Esophagus muscularis mucosa (tissue), 4 donors: ENCODE data around the gene IRF9. TPM values are rescaled to one million over a fixed set of nuclear protein-coding genes. Genes with fewer than 3 reads are reported as not detected.
A peak's percentile ranks its signal among the peaks of the same experiment; 100 is the strongest.

Experiments
- DNase-seq: peaks from one replicate; pipeline ENCODE4 v3.0.0-alpha.2; 2017; ENCODE audit errors: extremely low spot score
- H3K27ac ChIP-seq, 4 donors: fragments of 200-600 bp; sonication (generic); replicated peaks in 1 of 4; 1 replicate in 3 of 4; 2 replicates in 1 of 4; pipeline ENCODE4 v1.5.1; 2016 to 2019; ENCODE audit warnings: mild to moderate bottlenecking in 1 of 4
- H3K27me3 ChIP-seq, 4 donors: fragments of 200-600 bp; sonication (generic); one replicate each; pipeline versions ENCODE4 v1.5.1 to v1.6.0; 2016 to 2019
- H3K36me3 ChIP-seq, 4 donors: fragments of 200-600 bp; sonication (generic); one replicate each; pipeline ENCODE4 v1.5.1; 2016 to 2019
- H3K4me1 ChIP-seq, 4 donors: fragments of 200-600 bp; sonication (generic); one replicate each; pipeline ENCODE4 v1.5.1; 2016 to 2019
- H3K4me3 ChIP-seq, 4 donors: fragments of 200-600 bp; sonication (generic); 1 replicate in 2 of 4; 2 replicates in 2 of 4; pipeline ENCODE4 v1.5.1; 2016 to 2019; ENCODE audit warnings: mild to moderate bottlenecking in 4 of 4, moderate library complexity in 1 of 4
- H3K9me3 ChIP-seq, 4 donors: fragments of 200-600 bp; sonication (generic); 1 replicate in 3 of 4; 2 replicates in 1 of 4; pipeline ENCODE4 v1.5.1; 2016 to 2019
- EP300 ChIP-seq: sonication (generic); formaldehyde crosslinking; IDR thresholded peaks from one replicate; pipeline ENCODE4 v1.6.1; 2017; ENCODE audit warnings: antibody characterized with exemption
- POLR2A ChIP-seq: fragments of 450-650 bp; IDR thresholded peaks from one replicate; pipeline ENCODE4 v1.6.1; 2017; ENCODE audit warnings: antibody characterized with exemption, moderate library complexity, mild to moderate bottlenecking, low read depth
- POLR2AphosphoS5 ChIP-seq, 2 donors: sonication (generic); formaldehyde crosslinking; IDR thresholded peaks; one replicate each; pipeline ENCODE4 v1.6.1; 2017; ENCODE audit warnings: antibody characterized with exemption in 2 of 2
- WGBS: methylation state at CpG from one replicate; pipeline ENCODE4 v1.1.5; 2018; 5-methylcytosine and 5-hydroxymethylcytosine counted together
- intact Hi-C: fragments of 100-400 bp; cut with DNase I; formaldehyde crosslinking; loops from one replicate; pipeline ENCODE4 v1.15.1; 2023
- total RNA-seq, 4 donors: library from RNA; depleted of rRNA; stranded (reverse); fragments of >200 nt; gene quantifications; one replicate each; pipeline versions ENCODE4 v1.1.0 to v1.2.1, GENCODE V29; 2016
- TF ChIP-seq, protein P1 (sequence below), 3 experiments: fragments of 200-600 bp in 2 of 3; fragments of 450-650 bp in 1 of 3; sonication (generic) in 2 of 3; IDR thresholded peaks; one replicate each; pipeline ENCODE4 v1.5.1; 2017 to 2019; ENCODE audit warnings: antibody characterized with exemption in 3 of 3, mild to moderate bottlenecking in 2 of 3, moderate library complexity in 1 of 3

Gene IRF9
- total RNA-seq, 4 donors from 2014 or later = 39.5 to 78.3 (median 63.2) TPM

- intact Hi-C loops = no loop called here
- Histone ChIP-seq H3K27ac (no peak overlapping the region), H3K9me3 (no peaks in the 10 kb centered on the region), H3K4me1 (peaks cover 20 to 43% (median 33%) of the 10 kb centered on the region in 4 donors), H3K4me3 (no peak overlapping the region), H3K36me3 (peaks cover 53 to 73% (median 63%) of the 10 kb centered on the region in 4 donors), H3K27me3 (no peaks in the 10 kb centered on the region)
- TF ChIP-seq POLR2A = no peak
- TF ChIP-seq EP300 = no peak
- TF ChIP-seq POLR2AphosphoS5 (IDR thresholded peaks at IDR 0.05) = no peak
- TF ChIP-seq, protein P1, sequence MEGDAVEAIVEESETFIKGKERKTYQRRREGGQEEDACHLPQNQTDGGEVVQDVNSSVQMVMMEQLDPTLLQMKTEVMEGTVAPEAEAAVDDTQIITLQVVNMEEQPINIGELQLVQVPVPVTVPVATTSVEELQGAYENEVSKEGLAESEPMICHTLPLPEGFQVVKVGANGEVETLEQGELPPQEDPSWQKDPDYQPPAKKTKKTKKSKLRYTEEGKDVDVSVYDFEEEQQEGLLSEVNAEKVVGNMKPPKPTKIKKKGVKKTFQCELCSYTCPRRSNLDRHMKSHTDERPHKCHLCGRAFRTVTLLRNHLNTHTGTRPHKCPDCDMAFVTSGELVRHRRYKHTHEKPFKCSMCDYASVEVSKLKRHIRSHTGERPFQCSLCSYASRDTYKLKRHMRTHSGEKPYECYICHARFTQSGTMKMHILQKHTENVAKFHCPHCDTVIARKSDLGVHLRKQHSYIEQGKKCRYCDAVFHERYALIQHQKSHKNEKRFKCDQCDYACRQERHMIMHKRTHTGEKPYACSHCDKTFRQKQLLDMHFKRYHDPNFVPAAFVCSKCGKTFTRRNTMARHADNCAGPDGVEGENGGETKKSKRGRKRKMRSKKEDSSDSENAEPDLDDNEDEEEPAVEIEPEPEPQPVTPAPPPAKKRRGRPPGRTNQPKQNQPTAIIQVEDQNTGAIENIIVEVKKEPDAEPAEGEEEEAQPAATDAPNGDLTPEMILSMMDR (IDR thresholded peaks at IDR 0.05) = no peak
- 95% methylated on average over 5 of the region's 5 CpGs for WGBS
- no peak for DNase-seq
These were observed 4.7 kb downstream of the IRF9 start for GRCh38 chr14:24165785-24166184.

DNA sequence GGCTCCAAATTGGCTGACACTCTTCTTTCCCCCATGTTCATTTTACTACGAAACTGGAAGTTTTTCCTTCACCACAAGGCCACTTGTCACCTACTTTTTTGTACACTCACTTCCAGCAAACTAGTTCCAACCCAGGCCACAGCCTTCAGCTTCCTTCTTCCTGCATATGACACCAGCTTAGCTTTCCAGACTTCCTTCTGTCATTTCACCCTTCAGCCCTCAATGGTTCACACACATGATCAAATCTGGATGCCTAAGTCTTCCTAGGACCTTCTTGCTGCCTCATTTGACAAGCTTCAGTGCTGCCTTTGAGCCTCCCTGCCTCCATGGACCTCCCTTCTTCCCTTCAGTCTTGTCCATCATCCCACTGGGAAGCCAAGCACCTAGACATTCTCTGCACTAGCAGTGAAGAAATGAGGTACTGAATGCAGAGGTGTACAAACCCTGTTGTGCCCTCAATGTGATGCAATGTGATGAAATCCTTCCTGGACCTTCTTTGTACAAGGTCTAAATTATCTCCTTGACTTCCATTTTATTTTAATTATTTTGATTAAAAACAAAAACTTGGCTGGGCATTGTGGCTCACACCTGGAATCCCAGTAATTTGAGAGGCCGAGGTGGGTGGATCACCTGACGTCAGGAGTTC, 6.5 kb downstream of the IRF9 start:
- 84% methylated on average over 3 of the region's 3 CpGs for WGBS

DNA sequence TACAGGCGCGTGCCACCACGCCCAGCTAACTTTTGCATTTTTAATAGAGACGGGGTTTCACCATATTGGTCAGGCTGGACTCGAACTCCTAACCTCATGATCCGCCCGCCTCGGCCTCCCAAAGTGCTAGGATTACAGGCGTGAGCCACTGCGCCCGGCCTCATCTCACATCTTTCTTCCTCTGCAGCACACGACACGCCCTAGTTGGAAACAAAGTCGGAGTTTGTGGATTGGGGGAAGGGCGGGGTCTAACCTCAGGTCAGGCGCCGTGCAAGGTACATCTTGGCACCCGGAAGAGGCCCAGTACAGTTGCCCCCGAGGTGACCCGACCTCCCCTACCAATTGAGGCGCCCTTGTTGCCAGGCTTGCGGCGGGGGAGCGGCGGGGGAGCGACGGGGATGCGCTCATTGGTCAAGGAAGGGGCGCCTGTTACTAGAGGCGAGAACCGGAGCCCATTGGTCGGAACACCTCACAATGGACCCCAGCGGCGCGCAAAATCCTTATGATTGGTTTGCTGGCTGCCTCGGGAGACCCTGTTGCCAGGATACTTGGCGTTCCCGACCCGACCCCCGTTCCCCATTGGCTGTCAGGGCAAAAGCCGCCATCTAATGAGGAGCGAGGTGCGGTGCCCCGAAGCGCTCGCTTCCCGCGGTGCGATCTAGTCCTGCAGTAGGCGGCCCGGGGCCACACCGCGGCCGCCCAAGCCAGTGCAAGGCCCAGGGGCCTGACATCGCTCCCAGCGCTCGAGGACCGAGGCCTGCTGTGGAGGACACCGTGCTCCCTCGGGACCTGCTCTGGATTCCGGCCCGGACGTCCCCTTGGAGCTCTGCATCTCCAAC, 10.6 kb downstream of the IRF9 start, which contains the start of gene REC8:
Gene REC8 (plus strand): TSS at position 659 of the 839 bp plus-strand sequence. CDS start 473 bp downstream, outside the sequence.
- H3K36me3 ChIP-seq = peaks cover 15 to 45% (median 36%) of the 10 kb centered on the region in 4 donors
- DNase-seq = peak; percentile 95
- WGBS = 39% methylated on average over 11 of the region's 63 CpGs

More for the DNA sequence above, 6.5 kb downstream of the IRF9 start:
- Histone ChIP-seq H3K4me1 (peaks cover 19 to 47% (median 35%) of the 10 kb centered on the region in 4 donors), H3K27ac (no peak overlapping the region), H3K36me3 (peaks cover 53 to 72% (median 61%) of the 10 kb centered on the region in 4 donors), H3K4me3 (no peak overlapping the region), H3K9me3 (no peaks in the 10 kb centered on the region), H3K27me3 (no peaks in the 10 kb centered on the region)
- TF ChIP-seq POLR2AphosphoS5 (IDR thresholded peaks at IDR 0.05) (no peak), POLR2A (no peak), EP300 (no peak)
- TF ChIP-seq, protein P1 (IDR thresholded peaks at IDR 0.05) = no peak
- no peak for DNase-seq
- intact Hi-C loops = no loop called here

DNA sequence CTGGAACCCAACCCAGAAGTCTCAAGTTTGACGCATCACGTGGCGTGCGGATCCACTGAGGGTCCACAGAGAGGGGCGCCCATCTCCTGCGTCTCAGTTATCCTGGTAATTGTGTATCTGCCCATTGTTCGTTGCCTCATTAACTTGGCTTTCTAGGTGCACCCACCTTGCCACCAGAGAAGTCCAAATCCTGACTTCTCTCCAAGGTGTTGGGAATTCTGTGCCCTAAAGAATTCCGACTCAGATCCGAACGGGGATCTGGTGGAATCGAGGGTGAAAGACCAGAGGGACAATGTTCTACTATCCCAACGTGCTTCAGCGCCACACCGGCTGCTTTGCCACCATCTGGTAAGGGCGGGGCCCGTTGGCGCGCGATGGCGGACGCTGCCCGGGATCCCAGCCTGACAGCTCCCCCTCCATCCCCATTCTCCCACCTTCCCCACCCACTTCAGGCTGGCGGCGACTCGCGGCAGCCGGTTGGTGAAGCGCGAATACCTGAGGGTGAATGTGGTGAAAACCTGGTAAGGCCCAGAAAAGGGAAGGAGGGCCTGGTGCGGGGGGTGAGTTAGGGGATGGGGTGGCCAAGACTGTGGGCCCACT, 11.3 kb downstream of the IRF9 start:
- peak overlapping the region; percentile 49 to 58 (median 52) for H3K4me3 ChIP-seq
- intact Hi-C loops = no loop called here
- no peak for TF ChIP-seq POLR2A
- no peak for TF ChIP-seq EP300
- TF ChIP-seq, protein P1 (IDR thresholded peaks at IDR 0.05) = no peak
- TF ChIP-seq POLR2AphosphoS5 (IDR thresholded peaks at IDR 0.05) = no peak
- 41% methylated on average over 21 of the region's 30 CpGs for WGBS
- no peaks in the 10 kb centered on the region for H3K27me3 ChIP-seq
- no peaks in the 10 kb centered on the region for H3K9me3 ChIP-seq
- H3K4me1 ChIP-seq = peaks cover 7 to 22% (median 20%) of the 10 kb centered on the region in 4 donors
- DNase-seq = no peak
- peaks cover 7 to 45% (median 36%) of the 10 kb centered on the region in 4 donors for H3K36me3 ChIP-seq
- peak overlapping the region; percentile 40 to 75 (median 59) for H3K27ac ChIP-seq

More for the DNA sequence above, 10.6 kb downstream of the IRF9 start, which contains the start of gene REC8:
- Histone ChIP-seq H3K27ac (peak within 1 kb of the TSS; percentile 40 to 75 (median 59)), H3K9me3 (no peaks in the 10 kb centered on the region), H3K27me3 (no peaks in the 10 kb centered on the region), H3K4me3 (peak within 1 kb of the TSS; percentile 49 to 58 (median 52)), H3K4me1 (peaks cover 7 to 22% (median 20%) of the 10 kb centered on the region in 4 donors)
- TF ChIP-seq, protein P1 (IDR thresholded peaks at IDR 0.05) = no peak
- TF ChIP-seq POLR2AphosphoS5 (IDR thresholded peaks at IDR 0.05) (peak; percentile 14 to 32), EP300 (no peak), POLR2A (no peak)
- intact Hi-C loops = no loop called here
